ENCODE measurements around the gene NSL1.
"Not testable (repeated sequence)": the region's sequence is repeated elsewhere in the genome, so short reads cannot be mapped to it uniquely, and the experiment has no call there.

NSL1 gene

GRCh38 chr1:212746546-212746945 lies 45.0 kb downstream of the NSL1 start:
- no peak for DNase-seq

- DNase-seq = no peak
These were observed 46.3 kb downstream of the NSL1 start for GRCh38 chr1:212745303-212745702.

GRCh38 chr1:212743901-212744475 lies 47.6 kb downstream of the NSL1 start:
- DNase-seq = peak; percentile 41

- DNase-seq = no peak
These were observed 53.2 kb downstream of the NSL1 start for GRCh38 chr1:212738330-212738729.

- DNase-seq = no peak
These were observed 54.0 kb downstream of the NSL1 start for GRCh38 chr1:212737559-212737958.

GRCh38 chr1:212733109-212733508 lies 58.5 kb downstream of the NSL1 start:
- no peak for DNase-seq

GRCh38 chr1:212731630-212732029 lies 59.9 kb downstream of the NSL1 start:
- no peak for DNase-seq

GRCh38 chr1:212728606-212729005 lies 63.0 kb downstream of the NSL1 start:
- no peak for DNase-seq

GRCh38 chr1:212727386-212728181 lies 64.0 kb downstream of the NSL1 start:
- no peak for DNase-seq

- not testable (repeated sequence) for DNase-seq
These were observed 66.9 kb downstream of the NSL1 start for GRCh38 chr1:212724679-212725078.

- DNase-seq = no peak
These were observed 69.2 kb downstream of the NSL1 start for GRCh38 chr1:212722270-212722957.

- peak; percentile 8 for DNase-seq
These were observed 70.0 kb downstream of the NSL1 start for GRCh38 chr1:212721388-212722247.

- no peak for DNase-seq
These were observed 71.9 kb downstream of the NSL1 start for GRCh38 chr1:212719633-212720032.

GRCh38 chr1:212718499-212718898 lies 73.1 kb downstream of the NSL1 start:
- no peak for DNase-seq

- DNase-seq = no peak
These were observed 75.4 kb downstream of the NSL1 start for GRCh38 chr1:212716161-212716560.

- DNase-seq = no peak
These were observed 78.0 kb downstream of the NSL1 start for GRCh38 chr1:212713465-212714136.

GRCh38 chr1:212712451-212713303 lies 78.9 kb downstream of the NSL1 start:
- DNase-seq = no peak

- not testable (repeated sequence) for DNase-seq
These were observed 79.6 kb downstream of the NSL1 start for GRCh38 chr1:212711974-212712373.

- DNase-seq = no peak
These were observed 81.0 kb downstream of the NSL1 start for GRCh38 chr1:212710566-212710965.

- no peak for DNase-seq
These were observed 87.5 kb downstream of the NSL1 start for GRCh38 chr1:212703991-212704564.

- no peak for DNase-seq
These were observed 88.9 kb downstream of the NSL1 start for GRCh38 chr1:212702672-212703071.
